ENCODE measurements around the gene CYP4F2.

DNA sequence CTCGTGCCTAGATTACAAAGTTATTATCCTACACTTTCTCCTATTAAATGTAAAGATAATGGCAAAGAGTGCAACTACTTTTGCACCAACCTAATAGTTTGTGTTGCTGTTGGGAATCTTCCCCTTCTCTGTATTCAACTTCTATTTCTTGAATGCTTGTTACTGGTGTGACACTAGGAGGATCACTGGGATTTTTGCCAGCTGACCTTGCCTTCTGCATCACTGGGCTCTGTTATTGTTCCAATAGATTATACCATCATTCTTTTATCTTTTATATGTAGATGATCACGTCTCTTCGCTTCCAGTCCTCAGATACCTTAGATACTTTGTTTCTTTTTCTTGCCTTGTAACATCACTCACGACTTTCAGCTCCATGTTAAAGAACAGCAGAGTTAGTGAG, 47.4 kb upstream of the CYP4F2 start:
- TF ChIP-seq EZH2phosphoT487 (IDR thresholded peaks at IDR 0.05; ENCODE audit: insufficient read depth, low read depth), result no peak
- TF ChIP-seq EZH2 (IDR thresholded peaks at IDR 0.05; ENCODE audit: insufficient read depth, poor library complexity, severe bottlenecking), result no peak
